GM19324 (cell line): ENCODE data around the gene PPFIA4.
A peak's percentile ranks its signal among the peaks of the same experiment; 100 is the strongest.
"Not testable (repeated sequence)": the region's sequence is repeated elsewhere in the genome, so short reads cannot be mapped to it uniquely, and the experiment has no call there.

ENCODE experiments used
- ATAC-seq: cut with Tn5 transposase; IDR thresholded peaks from one replicate; pipeline ENCODE4 v1.9.1; 2021; ENCODE audit warnings: mild to moderate bottlenecking, moderate library complexity; ENCODE audit not compliant: unreplicated experiment, low FRiP score

PPFIA4 gene

GRCh38 chr1:203011582-203011981 is 14.7 kb upstream of the PPFIA4 start:
- no peak for ATAC-seq

GRCh38 chr1:203017061-203017460 is 9.2 kb upstream of the PPFIA4 start:
- no peak for ATAC-seq

- no peak for ATAC-seq
Observed at GRCh38 chr1:203017692-203018091, 8.6 kb upstream of the PPFIA4 start.

DNA sequence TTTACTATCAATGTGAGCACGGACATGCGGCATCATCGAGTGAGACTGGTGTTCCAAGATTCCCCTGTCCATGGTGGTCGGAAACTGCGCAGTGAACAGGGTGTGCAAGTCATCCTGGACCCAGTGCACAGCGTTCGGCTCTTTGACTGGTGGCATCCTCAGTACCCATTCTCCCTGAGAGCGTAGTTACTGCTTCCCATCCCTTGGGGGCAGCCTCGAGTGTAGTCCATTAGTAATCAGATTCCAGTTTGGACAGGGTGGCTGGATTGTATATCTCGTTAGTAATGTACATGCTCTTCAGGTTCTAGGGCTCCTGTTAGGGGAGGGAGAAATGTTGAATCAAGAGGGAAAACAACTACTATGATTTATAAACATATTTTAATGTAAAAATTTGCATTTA is 3.4 kb upstream of the PPFIA4 start:
- ATAC-seq, result not testable (repeated sequence)

- ATAC-seq, result no peak
Observed at GRCh38 chr1:203025686-203026030, 633 bp upstream of the PPFIA4 start.

- ATAC-seq, result peak; percentile 14
Observed at GRCh38 chr1:203026666-203027663, 674 bp downstream of the PPFIA4 start.

DNA sequence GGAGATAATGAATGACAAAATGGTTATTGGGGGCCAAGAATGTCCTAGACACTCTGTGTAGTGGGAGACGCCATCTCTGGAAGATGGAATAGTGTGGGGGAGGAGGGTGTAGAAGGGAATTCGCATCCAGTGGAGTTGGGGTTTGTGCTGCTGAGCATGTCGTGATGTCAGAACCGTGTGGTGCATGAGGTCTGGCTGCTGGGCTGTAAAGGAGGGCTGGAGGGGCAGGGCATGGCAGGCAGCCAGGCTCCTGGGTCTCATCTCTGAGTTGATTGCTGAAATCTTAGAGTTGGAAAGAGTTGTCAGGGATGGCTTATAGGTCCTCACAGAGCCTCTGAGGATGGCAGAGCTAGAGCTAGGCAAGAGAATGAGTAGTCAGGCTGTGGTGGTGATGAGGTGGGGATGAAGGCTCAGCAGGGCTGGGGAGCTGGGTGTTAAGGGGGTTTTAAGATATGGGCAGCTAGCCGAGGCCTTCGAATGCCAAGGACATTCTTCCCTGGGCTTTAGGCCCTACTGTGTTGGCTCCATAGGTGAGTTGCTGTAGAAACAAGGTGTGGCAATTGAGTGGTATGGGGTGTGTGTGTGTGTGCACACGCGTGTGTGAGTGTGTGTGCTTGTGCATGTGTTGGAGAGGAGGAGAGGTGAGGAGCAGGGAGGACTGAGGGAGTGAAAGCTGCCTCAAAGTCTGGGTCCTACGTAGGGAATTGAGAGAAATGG is 1.9 kb downstream of the PPFIA4 start:
- no peak for ATAC-seq

GRCh38 chr1:203028784-203029553 is 2.7 kb downstream of the PPFIA4 start:
- ATAC-seq, result no peak

DNA sequence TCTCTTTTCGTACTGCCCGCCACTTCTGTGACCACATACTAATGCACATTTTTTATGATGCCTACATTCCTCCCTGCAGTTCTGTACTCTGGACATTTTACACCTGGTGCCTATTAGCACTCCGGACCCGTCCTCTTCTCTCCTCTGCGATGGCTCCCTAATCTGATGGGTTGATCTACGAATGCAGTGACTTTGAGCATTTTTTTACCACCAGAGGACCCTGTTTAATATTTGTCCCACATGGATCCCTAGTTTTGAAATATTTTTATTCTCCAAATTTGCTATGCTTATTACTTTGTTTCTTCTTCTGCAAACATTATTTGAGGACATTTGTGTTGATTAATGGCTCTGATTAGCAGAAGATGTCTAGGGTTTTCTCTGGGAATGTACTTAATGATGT is 5.2 kb downstream of the PPFIA4 start:
- ATAC-seq, result no peak

DNA sequence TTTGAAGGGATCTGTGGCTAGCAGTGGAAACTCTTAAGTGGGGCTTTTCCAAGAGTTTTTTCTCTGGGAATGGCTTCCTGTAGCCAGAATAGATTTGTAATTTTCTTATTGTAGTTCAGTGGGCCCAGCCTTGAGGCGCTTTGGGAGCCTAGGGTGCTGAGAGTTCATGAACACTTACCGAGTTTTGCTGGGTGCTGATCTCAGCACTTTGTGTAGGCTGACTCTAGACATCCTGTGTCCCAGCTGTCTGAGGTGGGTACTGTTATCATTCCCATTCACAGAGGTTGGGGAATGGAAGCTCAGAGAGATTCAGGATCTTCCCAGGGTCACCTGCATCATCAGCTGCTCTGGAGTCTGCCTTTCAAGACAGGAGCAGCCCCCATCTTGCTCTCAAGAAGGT is 7.0 kb downstream of the PPFIA4 start:
- no peak for ATAC-seq

DNA sequence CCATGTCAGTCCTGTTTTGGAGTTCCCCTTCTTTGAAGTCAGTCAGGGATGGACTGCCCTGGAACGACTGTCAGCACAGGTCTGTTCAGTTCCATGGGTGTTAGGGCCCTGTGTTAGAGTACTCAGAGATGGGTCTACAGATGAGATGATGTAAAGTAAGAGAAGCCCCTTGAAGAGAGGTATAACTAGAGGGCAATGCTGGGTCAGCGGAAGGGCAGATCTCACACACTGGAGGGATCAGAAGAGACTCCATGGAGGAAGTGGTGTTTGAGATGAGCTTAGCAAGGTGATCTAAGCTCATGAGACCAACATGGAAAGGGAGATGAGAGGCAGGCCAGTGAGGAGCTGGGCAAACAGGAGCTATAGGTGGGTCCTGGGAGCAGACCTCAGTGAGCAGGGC is 7.6 kb downstream of the PPFIA4 start:
- ATAC-seq, result no peak

GRCh38 chr1:203034422-203035110 is 8.3 kb downstream of the PPFIA4 start:
- ATAC-seq, result no peak

DNA sequence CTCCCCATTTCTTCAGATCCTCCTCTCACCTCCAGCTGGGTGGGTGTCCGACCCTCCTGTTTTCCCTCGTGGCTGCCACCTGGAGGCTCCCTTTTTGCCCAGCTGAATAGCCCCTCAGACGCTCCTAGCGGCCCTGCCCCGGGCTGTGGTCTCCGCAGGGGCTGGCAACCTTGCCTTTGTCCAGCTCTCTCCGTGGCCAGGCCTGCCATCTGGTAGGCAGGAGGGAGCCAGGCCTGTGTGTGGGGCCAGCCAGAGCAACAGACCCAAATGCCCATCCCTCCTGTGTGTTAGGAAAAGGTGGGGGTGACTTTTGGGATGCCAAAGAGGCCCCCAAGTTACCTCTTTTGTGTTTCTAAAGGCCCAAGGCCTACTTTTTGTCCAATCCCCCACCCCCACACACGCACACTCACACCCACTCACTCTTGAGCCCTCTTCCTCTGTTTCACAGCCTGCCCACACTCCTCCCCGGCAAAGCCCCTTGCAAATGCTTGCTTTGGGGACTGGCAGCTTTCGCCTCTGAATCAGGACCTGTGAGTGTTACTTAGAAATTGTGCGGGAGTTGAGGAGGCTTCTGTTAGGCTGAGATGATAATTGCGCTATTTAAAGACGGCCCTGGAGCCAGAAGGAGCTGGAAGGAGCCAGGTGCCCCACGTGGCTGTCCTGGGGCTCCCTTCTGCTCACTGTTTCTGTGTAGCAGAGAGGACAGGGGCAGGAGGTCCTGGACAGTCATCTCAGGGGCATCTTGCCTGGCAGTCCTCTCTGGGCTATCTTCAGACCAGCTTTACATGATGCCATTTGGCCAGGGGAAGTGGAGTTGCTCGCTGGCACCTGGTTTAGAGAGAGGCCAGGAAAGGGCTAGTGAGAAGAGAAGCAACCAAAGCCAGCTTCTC is 9.1 kb downstream of the PPFIA4 start:
- ATAC-seq, result no peak

DNA sequence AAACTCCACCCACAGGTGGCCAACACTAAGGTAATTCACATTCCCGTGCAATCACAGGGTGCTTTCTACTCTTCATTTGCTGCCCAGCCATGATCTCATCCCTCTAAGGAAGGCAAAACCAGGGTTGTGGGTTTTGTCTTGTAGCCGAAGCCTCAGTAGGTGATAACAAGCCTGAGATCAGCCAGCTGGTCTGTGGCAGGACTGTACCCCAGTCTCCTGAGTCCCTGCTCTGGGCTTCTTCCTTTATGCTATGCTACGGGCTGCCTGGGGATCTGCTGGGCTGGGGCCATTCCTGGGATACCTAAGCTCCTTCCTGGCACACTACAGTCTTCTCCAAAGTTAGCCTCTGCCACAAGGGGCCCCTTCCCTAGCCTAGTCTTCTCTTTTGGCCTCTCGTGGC is 9.8 kb downstream of the PPFIA4 start:
- ATAC-seq, result no peak

DNA sequence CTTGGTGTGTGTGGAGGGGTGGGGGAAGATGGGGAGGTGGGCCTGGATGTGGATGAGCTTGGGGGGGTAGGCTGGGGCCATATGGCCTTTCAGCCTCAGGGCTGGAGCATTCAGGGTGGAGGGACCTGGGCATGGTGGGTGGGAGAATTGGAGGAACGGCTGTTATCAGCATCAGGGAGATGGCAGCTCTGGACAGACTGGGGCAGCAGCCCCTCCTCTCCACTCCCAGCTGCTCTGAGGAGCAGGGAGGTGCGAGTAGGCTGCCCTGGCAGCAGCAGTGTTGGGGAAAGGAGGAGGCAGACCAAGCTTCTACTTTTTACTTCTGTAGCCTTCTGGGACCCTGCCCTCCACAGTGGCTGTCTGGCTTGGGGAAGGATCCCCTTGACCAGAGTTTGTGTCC is 10.2 kb downstream of the PPFIA4 start:
- ATAC-seq, result no peak

DNA sequence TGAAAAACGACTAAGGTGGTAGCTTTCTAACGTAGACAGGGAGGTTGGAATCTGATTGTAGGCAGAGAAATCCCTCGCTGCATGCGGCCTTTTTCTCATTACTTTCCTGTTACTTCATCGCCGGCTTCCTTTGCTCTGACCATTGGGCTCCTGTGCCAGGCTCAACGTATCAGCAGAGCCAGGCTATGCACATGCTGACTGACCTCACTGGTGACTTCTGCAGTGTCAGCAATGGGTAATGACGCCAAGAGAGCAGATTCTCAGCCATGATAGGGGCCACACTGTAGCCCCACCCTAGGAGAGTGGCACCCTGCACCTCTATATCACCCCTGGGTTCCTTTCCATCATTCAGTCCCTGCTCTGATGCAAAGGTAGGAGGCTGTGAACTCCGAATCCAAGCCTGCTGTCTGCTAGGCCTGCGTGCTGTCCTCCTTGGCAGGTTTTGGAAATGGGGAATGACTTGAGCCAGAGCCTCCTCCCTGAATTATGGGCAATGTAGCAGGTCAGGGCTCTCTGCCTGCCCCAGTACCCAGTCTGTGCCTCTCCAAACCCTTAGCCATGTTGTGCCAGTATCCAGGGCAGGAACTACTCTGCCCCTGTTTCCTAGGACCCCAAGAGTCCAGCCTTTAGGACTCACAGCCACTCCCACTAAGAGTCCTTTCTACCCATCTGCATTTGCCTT is 11.4 kb downstream of the PPFIA4 start:
- ATAC-seq, result no peak

GRCh38 chr1:203038217-203038741 is 12.0 kb downstream of the PPFIA4 start:
- ATAC-seq, result no peak

DNA sequence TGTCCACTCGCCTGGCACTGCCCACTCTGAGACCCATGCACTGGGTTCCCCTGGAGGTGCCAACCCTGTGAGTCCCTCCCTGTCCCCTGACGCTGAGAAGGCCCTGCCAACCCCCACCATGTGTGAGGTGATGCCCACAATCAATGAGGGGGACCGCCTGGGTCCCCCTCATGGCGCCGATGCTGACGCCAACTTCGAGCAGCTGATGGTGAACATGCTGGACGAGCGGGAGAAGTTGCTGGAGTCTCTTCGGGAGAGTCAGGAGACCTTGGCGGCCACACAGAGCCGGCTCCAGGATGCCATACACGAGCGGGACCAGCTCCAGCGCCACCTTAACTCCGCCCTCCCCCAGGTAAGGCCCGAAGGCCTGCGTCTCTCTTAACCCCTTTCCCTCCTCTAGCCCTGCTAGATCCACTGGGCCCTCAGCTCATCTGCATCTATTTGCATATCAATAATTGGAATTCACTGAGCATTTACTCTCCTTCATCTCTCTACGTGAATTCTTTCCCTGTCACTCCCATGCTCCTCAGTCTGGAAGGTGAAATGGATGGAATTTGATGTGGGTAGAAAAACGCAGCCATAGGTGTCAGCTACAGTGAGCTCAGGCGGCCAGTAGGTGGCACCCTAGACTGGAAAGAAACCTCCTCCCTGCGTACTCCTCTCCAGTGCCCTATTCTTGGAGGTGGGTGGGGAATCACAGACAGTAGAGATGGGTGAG is 12.8 kb downstream of the PPFIA4 start:
- ATAC-seq, result no peak
